Fibroblast of pulmonary artery (primary cell): Measurements from ENCODE around the gene C2orf76.

Source experiments
- DNase-seq: peaks from one replicate; pipeline ENCODE4 v3.0.0-alpha.2; 2010; ENCODE audit warnings: low read depth
- H3K4me3 ChIP-seq: replicated peaks from 2 replicates; pipeline ENCODE4 v1.5.1; 2011; ENCODE audit warnings: low read depth, mild to moderate bottlenecking, control low read depth, low read length, moderate library complexity
- TF ChIP-seq, protein P1 (sequence below): IDR thresholded peaks from 2 replicates; pipeline ENCODE4 v1.5.1; 2011; ENCODE audit warnings: mild to moderate bottlenecking, control low read depth, low read length, inconsistent platforms; ENCODE audit errors: missing control alignments

The C2orf76 gene

DNA sequence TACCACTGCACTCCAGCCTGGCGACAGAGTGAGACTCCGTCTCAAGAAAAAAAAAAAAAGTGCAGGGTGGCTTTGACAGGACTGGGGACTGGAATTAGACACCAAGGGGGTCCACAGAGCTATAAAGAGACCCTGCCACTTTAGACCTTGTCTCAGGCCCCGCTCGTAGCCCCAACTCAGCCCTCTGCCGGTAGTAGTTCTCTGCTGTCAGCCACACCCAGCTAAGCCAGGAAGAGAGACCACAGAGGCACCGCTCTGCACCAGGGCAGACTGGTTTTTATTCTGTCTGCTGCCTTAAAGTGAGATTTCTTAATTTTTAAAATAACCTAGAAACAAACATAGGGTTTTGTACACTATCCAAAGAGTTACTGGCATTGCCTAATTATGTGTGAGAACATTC lies 77.0 kb downstream of the C2orf76 start:
- H3K4me3 ChIP-seq: no peak overlapping the region
- no peak for DNase-seq
- TF ChIP-seq, protein P1, sequence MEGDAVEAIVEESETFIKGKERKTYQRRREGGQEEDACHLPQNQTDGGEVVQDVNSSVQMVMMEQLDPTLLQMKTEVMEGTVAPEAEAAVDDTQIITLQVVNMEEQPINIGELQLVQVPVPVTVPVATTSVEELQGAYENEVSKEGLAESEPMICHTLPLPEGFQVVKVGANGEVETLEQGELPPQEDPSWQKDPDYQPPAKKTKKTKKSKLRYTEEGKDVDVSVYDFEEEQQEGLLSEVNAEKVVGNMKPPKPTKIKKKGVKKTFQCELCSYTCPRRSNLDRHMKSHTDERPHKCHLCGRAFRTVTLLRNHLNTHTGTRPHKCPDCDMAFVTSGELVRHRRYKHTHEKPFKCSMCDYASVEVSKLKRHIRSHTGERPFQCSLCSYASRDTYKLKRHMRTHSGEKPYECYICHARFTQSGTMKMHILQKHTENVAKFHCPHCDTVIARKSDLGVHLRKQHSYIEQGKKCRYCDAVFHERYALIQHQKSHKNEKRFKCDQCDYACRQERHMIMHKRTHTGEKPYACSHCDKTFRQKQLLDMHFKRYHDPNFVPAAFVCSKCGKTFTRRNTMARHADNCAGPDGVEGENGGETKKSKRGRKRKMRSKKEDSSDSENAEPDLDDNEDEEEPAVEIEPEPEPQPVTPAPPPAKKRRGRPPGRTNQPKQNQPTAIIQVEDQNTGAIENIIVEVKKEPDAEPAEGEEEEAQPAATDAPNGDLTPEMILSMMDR: no peak

DNA sequence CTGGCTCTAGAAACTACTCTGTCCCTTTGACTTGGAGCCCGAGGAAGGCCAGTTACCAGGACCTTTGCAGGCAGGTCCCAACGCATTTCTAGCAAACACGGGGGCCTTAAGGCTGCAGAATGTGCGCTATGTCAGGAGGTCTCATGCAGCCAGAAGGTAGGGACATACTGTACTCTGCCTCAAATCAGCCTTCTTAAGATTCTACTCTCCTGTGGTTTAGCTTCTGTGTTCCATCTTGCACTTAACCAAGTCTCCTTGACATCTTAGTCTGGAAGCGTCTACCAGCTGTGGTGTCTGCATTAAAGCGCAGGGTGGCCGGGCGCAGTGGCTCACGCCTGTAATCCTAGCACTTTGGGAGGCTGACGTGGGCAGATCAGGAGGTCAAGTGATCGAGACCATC lies 77.5 kb downstream of the C2orf76 start:
- DNase-seq: peak; percentile 35
- TF ChIP-seq, protein P1: no peak
- H3K4me3 ChIP-seq: no peak overlapping the region

DNA sequence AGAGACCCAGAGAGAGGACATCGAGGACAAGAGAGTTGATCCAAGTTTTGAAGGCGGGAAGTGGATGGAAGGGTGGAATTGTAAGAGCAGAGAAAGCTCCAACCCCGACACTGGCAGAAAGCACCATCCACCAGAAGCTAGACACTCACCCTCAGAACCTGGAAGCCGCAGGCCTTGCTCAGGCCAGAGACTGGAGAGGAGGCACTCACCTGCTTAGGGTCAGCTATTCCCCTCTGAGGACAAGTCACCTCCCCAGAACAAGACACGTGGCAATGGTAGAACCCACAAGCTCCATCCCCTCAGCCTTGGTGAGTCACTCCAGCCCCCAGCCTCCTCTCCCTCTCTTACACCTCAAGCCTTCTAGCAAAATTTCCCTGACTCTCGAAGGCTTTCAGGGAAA lies 78.1 kb downstream of the C2orf76 start:
- TF ChIP-seq, protein P1: no peak
- no peak for DNase-seq
- no peak overlapping the region for H3K4me3 ChIP-seq

DNA sequence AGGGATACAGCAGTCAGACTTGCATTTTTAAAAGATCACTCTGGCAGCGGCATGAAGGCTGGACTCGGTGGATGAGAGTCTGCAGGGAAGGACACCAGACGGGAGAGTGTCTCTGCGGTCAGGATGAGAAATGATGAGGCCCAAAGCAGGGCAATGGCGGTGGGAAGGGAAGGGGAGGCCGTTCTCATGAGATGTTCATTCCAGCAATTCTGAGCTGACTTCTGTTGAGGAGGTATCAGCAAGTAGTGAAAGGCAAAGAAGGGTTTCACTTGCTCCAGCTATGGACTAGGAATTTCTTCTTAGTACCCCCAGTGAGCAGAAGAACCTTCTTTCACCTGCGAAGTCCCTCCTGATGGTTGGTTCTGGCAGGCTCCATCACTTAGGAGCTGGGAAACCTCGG lies 80.0 kb downstream of the C2orf76 start:
- TF ChIP-seq, protein P1: no peak
- DNase-seq: no peak
- H3K4me3 ChIP-seq: no peak overlapping the region

DNA sequence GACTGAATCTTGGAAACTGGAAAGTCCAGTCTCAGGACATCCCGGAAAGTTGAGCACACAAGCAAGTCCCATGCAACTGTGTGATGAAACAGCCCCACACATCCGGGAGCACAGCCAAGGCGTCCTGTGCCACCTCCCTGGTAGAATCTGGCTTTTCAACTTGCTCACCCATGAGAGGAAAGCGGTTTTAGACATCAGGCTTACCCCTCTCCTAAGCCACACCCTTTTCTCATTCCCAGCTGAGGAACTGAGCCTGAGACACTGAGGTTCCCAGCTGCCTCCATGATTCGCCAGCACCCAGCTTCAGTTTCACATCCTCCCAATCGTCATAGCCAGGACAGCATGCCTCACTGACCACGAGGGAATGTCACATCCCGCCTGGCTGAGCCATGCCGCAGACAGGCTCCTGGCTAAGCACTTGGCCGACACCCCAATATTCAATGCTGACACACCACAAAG lies 82.7 kb downstream of the C2orf76 start:
- H3K4me3 ChIP-seq: no peak overlapping the region
- TF ChIP-seq, protein P1: no peak
- peak; percentile 12 for DNase-seq

DNA sequence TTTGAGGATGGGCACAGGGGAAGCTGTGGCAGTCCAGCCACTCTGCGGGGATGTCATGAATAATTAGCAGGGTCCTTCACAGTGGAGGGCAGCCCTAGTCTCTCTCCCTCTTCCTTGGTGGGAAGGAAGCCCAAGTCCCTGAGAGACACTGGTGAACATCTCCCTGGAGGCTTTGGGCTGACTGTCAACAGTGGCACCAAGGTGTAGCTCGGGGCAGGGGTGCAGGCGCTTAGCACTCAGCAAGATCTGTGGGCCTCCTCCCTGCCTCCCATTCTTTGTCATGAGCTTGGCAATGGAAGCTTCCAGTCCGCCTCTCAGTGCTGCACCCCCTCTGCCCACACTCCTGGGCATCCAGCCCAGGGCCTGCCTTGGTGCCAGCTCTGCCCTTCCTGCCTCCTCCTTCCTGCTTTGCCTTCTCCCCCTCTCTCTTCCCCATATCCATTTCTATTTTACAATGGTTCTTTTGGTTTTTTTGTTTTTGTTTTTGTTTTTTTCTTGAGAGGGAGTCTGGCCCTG lies 83.6 kb downstream of the C2orf76 start:
- no peak overlapping the region for H3K4me3 ChIP-seq
- TF ChIP-seq, protein P1: no peak
- no peak for DNase-seq
